H1 (cell line): ENCODE measurements around the gene AKIRIN2. TPM values are rescaled to one million over a fixed set of nuclear protein-coding genes. Genes with fewer than 3 reads are reported as not detected.
A peak's percentile ranks its signal among the peaks of the same experiment; 100 is the strongest.

Source experiments
- CREB1 ChIP-seq: IDR thresholded peaks from 2 replicates; pipeline ENCODE4 v1.6.1; 2012; ENCODE audit warnings: inconsistent platforms
- polyA plus RNA-seq, 7 experiments: library from polyadenylated mRNA; depleted of rRNA in 3 of 7; stranded (reverse) in 5 of 7; unstranded in 2 of 7; fragments of >200 nt in 5 of 7; fragments of 200-250 nt in 2 of 7; gene quantifications; 1 replicate in 5 of 7; 2 replicates in 1 of 7; 4 replicates in 1 of 7; pipeline versions ENCODE4 v1.2.1 to v1.2.3, GENCODE V29; 2011 to 2013; ENCODE audit warnings: missing spikeins in 2 of 7, mixed read lengths in 2 of 7
- total RNA-seq: library from RNA; stranded (reverse); fragmentation: NEBNext Ultra II Directional; extraction: Animal tissue kit (Norgen Biotek cat#: 25700); gene quantifications from 2 replicates; pipeline ENCODE4 v1.2.1, GENCODE V29; 2021

The AKIRIN2 gene
- total and polyA plus RNA-seq, 2 of the 8 experiments (the other 6 are each of a cell fraction or from before 2014, with no cell fraction given), result 35.6 to 75.3 TPM

GRCh38 chr6:87701676-87702588 is at the start of gene AKIRIN2 (continued):
- peak; percentile 53; the same call in 1 of the 2 replicates for TF ChIP-seq CREB1
